GM12878 (cell line): ENCODE data around the gene EYS.

Source experiments
- EZH2 ChIP-seq: IDR thresholded peaks from 2 replicates; pipeline ENCODE4 v1.6.1; 2012; ENCODE audit warnings: low read depth, mild to moderate bottlenecking, control low read depth, inconsistent platforms, low read length, borderline replicate concordance; ENCODE audit not compliant: control insufficient read depth
- POLR2AphosphoS2 ChIP-seq: IDR thresholded peaks from 2 replicates; pipeline ENCODE4 v1.6.1; 2011; ENCODE audit warnings: low read depth, mild to moderate bottlenecking, low read length, improper control_type of control experiment, moderate library complexity
- TAF1 ChIP-seq: IDR thresholded peaks from 2 replicates; pipeline ENCODE4 v1.6.1; 2011; ENCODE audit warnings: mild to moderate bottlenecking, low read depth, low read length, borderline replicate concordance

DNA sequence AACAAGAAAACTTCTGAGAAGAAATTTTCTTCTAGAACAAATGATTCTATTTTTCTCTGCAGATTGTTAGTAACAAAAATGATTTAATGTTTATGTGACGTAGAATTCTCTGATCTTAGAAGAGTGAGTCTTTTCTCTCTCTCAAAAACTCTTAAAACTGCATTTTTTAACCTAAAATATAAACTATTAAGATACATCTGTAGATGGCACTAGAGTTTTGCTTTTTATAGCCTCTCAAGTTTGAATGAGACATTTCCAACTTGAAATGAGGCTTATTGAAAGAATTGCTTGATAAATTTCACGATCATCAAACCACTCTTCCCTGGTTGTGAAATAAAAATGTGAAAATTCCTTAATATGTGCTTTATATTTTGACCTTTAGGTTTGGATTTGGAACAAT lies 2017.6 kb downstream of the EYS start:
- TF ChIP-seq TAF1 (no peak), EZH2 (no peak), POLR2AphosphoS2 (no peak)
